Endothelial cell of umbilical vein (primary cell): ENCODE data around the gene CERS6. TPM values are rescaled to one million over a fixed set of nuclear protein-coding genes. Genes with fewer than 3 reads are reported as not detected.

Experiments used
- BruUV-seq: library from RNA; stranded (reverse); fragments of 400-500 nt; replicated peaks from 2 replicates; lab custom pipeline; 2021; lab: Mats Ljungman, UMichigan
- CTCF ChIA-PET: fragments of 300-600, 350-600 bp; sonication (Branson Sonifier 250); formaldehyde crosslinking; loops from one replicate; lab custom pipeline; 2021; ENCODE audit warnings: antibody characterized with exemption, inconsistent platforms; lab: Charles Lee
- POLR2A ChIA-PET: fragments of 300-600, 350-600 bp; sonication (Branson Sonifier 250); formaldehyde crosslinking; loops from one replicate; lab custom pipeline; 2021; ENCODE audit warnings: antibody characterized with exemption, inconsistent platforms; lab: Charles Lee
- DNase-seq: peaks from one replicate; pipeline ENCODE4 v3.0.0-alpha.2; 2011; ENCODE audit warnings: low read depth, low spot score
- FAIRE-seq: peaks from 2 replicates; lab custom pipeline; 2011; peaks lifted over from hg19 to GRCh38; lab: Jason Lieb, UNC
- H2AFZ ChIP-seq: 2 replicates; pipeline ENCODE4 v1.6.0; 2012; ENCODE audit warnings: low read depth, low read length, control low read depth, inconsistent platforms
- H3K27ac ChIP-seq: 2 replicates; pipeline ENCODE4 v1.5.1; 2011; ENCODE audit warnings: low read depth, mild to moderate bottlenecking, control low read depth, low read length, moderate library complexity; ENCODE audit not compliant: insufficient read depth
- H3K27me3 ChIP-seq, 2 experiments: 2 replicates each; pipeline versions ENCODE4 v1.6.0 to v1.6.1; 2011; ENCODE audit warnings: low read length in 2 of 2, mixed read lengths in 1 of 2; ENCODE audit not compliant: control insufficient read depth in 2 of 2, insufficient read depth in 2 of 2
- H3K36me3 ChIP-seq, 2 experiments: 2 replicates in 1 of 2; 3 replicates in 1 of 2; pipeline ENCODE4 v1.5.1; 2011; ENCODE audit warnings: low read length in 2 of 2, mild to moderate bottlenecking in 1 of 2, moderate library complexity in 1 of 2; ENCODE audit not compliant: control insufficient read depth in 2 of 2, insufficient read depth in 2 of 2; ENCODE audit errors: extremely low read depth in 1 of 2
- H3K4me1 ChIP-seq: 3 replicates; pipeline ENCODE4 v1.5.1; 2011; ENCODE audit warnings: mild to moderate bottlenecking, low read length; ENCODE audit not compliant: control insufficient read depth, insufficient read depth; ENCODE audit errors: extremely low read depth
- H3K4me2 ChIP-seq: 2 replicates; pipeline ENCODE4 v1.6.1; 2011; ENCODE audit warnings: low read length, control low read depth, mixed read lengths; ENCODE audit not compliant: insufficient read depth
- H3K4me3 ChIP-seq, 3 experiments: fragments of 200-600 bp in 1 of 3; sonication (generic), shearing (Covaris generic) in 1 of 3; replicated peaks in 1 of 3; 2 replicates each; pipeline ENCODE4 v1.5.1; 2011 to 2016; ENCODE audit warnings: control low read depth in 3 of 3, low read length in 3 of 3, mild to moderate bottlenecking in 2 of 3, inconsistent platforms in 1 of 3, low read depth in 1 of 3, moderate library complexity in 1 of 3; ENCODE audit not compliant: insufficient read depth in 1 of 3
- H3K79me2 ChIP-seq: 2 replicates; pipeline ENCODE4 v1.6.0; 2012; ENCODE audit warnings: low read length, inconsistent platforms; ENCODE audit not compliant: control insufficient read depth, insufficient read depth
- H3K9ac ChIP-seq: replicated peaks from 2 replicates; pipeline ENCODE3; 2011; ENCODE audit warnings: low read length, control low read depth; ENCODE audit not compliant: insufficient read depth; ENCODE audit errors: extremely low read depth
- H3K9me1 ChIP-seq: replicated peaks from 3 replicates; pipeline ENCODE4 v1.6.0; 2011; ENCODE audit warnings: mild to moderate bottlenecking, low read length; ENCODE audit not compliant: control insufficient read depth, insufficient read depth; ENCODE audit errors: extremely low read depth
- H3K9me3 ChIP-seq: replicated peaks from 2 replicates; pipeline ENCODE4 v1.5.1; 2012; ENCODE audit warnings: low read length, inconsistent platforms; ENCODE audit not compliant: control insufficient read depth, insufficient read depth
- H4K20me1 ChIP-seq: replicated peaks from 2 replicates; pipeline ENCODE3; 2011; ENCODE audit warnings: mild to moderate bottlenecking, low read length; ENCODE audit not compliant: control insufficient read depth, insufficient read depth; ENCODE audit errors: extremely low read depth
- CTCF ChIP-seq, 2 donors: IDR thresholded peaks; 1 replicate in 1 of 2; 2 replicates in 1 of 2; pipeline ENCODE4 v1.5.1; 2011; ENCODE audit warnings: low read length in 2 of 2, mild to moderate bottlenecking in 2 of 2, moderate library complexity in 2 of 2, control low read depth in 1 of 2, inconsistent platforms in 1 of 2, low read depth in 1 of 2; ENCODE audit not compliant: insufficient read depth in 1 of 2; ENCODE audit errors: extremely low read depth in 1 of 2
- EZH2 ChIP-seq: IDR thresholded peaks from 2 replicates; pipeline ENCODE4 v1.6.1; 2012; ENCODE audit warnings: borderline replicate concordance, low read depth, mild to moderate bottlenecking, moderate library complexity, low read length, inconsistent platforms; ENCODE audit not compliant: severe bottlenecking
- FOS ChIP-seq: IDR thresholded peaks from 2 replicates; pipeline ENCODE4 v1.6.1; 2011; ENCODE audit warnings: mild to moderate bottlenecking, low read length, moderate library complexity, borderline replicate concordance; ENCODE audit not compliant: insufficient read depth
- GATA2 ChIP-seq: IDR thresholded peaks from 2 replicates; pipeline ENCODE4 v1.7.0; 2011; ENCODE audit warnings: low read depth, mild to moderate bottlenecking, moderate library complexity, mixed read lengths, low read length; ENCODE audit not compliant: insufficient read length, insufficient read depth
- JUN ChIP-seq: IDR thresholded peaks from 2 replicates; pipeline ENCODE4 v1.6.1; 2011; ENCODE audit warnings: borderline replicate concordance, low read depth; ENCODE audit not compliant: insufficient read length, insufficient read depth
- MYC ChIP-seq: IDR thresholded peaks from one replicate; pipeline ENCODE4 v1.6.1; 2011; ENCODE audit warnings: mild to moderate bottlenecking, low read depth, low read length
- POLR2A ChIP-seq: IDR thresholded peaks from 2 replicates; pipeline ENCODE4 v1.6.1; 2012; ENCODE audit warnings: low read depth, mild to moderate bottlenecking, control low read depth, low read length
- POLR2AphosphoS5 ChIP-seq: IDR thresholded peaks from 2 replicates; pipeline ENCODE4 v1.6.1; 2012; ENCODE audit warnings: low read depth, mild to moderate bottlenecking, control low read depth, low read length, moderate library complexity; ENCODE audit not compliant: insufficient read depth
- dilution Hi-C: fragments of 300-500 bp; cut with MboI; formaldehyde crosslinking; loops from one replicate; pipeline ENCODE4 v1.15.0; 2019; ENCODE audit warnings: low sequenced_read_pairs; ENCODE audit not compliant: extremely low pct_ligation_motif_present
- intact Hi-C: fragments of 100-400 bp; cut with micrococcal nuclease; formaldehyde crosslinking; loops from one replicate; pipeline ENCODE4 v1.10.0; 2022
- polyA plus RNA-seq, 4 experiments: library from polyadenylated mRNA; depleted of rRNA in 3 of 4; stranded (reverse) in 3 of 4; unstranded in 1 of 4; fragments of >200 nt; gene quantifications; 2 replicates each; pipeline versions ENCODE4 v1.2.1 to v1.2.3, GENCODE V29; 2011 to 2012; ENCODE audit warnings: missing spikeins in 1 of 4
- total RNA-seq: library from RNA; stranded (reverse); gene quantifications from 2 replicates; pipeline ENCODE4 v1.2.3, GENCODE V29; 2021
- TF ChIP-seq, protein P1 (sequence below): IDR thresholded peaks from 2 replicates; pipeline ENCODE4 v1.6.1; 2011; ENCODE audit not compliant: insufficient read depth, insufficient read length

Gene CERS6
- total and polyA plus RNA-seq, 2 donors (not counting 3 experiments of a cell fraction or from before 2014, with no cell fraction given): 2.7 to 11.7 TPM

GRCh38 chr2:168441214-168441872, 14.7 kb upstream of the CERS6 start:
- dilution Hi-C loops (no loop called here), intact Hi-C loops (no loop called here)
- H3K27ac ChIP-seq: no peak overlapping the region
- no peaks in the 10 kb centered on the region for H3K9me1 ChIP-seq
- TF ChIP-seq GATA2 (no peak), FOS (no peak), CTCF (IDR thresholded peaks at IDR 0.05; ENCODE audit: extremely low read depth in 1 of 2, insufficient read depth in 1 of 2, low read depth in 1 of 2, low read length in 2 of 2) (no peak), MYC (no peak), POLR2A (no peak), POLR2AphosphoS5 (no peak), EZH2 (no peak), JUN (no peak)
- TF ChIP-seq, protein P1, sequence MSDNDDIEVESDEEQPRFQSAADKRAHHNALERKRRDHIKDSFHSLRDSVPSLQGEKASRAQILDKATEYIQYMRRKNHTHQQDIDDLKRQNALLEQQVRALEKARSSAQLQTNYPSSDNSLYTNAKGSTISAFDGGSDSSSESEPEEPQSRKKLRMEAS: no peak
- BruUV-seq: no TSS peak
- POLR2A ChIA-PET: no interaction called here
- no peak overlapping the region for H3K4me2 ChIP-seq
- CTCF ChIA-PET: interaction anchor here (1.6 kb wide), 1 partner anchor 10 kb away, joined by 4 read pairs; no protein-coding TSS in a partner anchor
- DNase-seq (no peak), FAIRE-seq (no peak)
- no peak overlapping the region for H2AFZ ChIP-seq
- no peaks in the 10 kb centered on the region for H3K27me3 ChIP-seq
- H3K79me2 ChIP-seq: no peaks in the 10 kb centered on the region
- H3K4me1 ChIP-seq: peaks cover 4% of the 10 kb centered on the region
- no peaks in the 10 kb centered on the region for H4K20me1 ChIP-seq
- no peaks in the 10 kb centered on the region for H3K36me3 ChIP-seq
- no peaks in the 10 kb centered on the region for H3K9me3 ChIP-seq
- H3K4me3 ChIP-seq: no peak overlapping the region
- no peak overlapping the region for H3K9ac ChIP-seq
